Stimulated activated naive CD8-positive, alpha-beta T cell treated with anti-CD3 and anti-CD28 coated beads, Interleukin-15, Interleukin-2, amounts not matched to agents 100 ng/mL and 50 ng/mL, for 24 hours (primary cell): Measurements from ENCODE around the gene ZNF565.
A peak's percentile ranks its signal among the peaks of the same experiment; 100 is the strongest.
"Not testable (repeated sequence)": the region's sequence is repeated elsewhere in the genome, so short reads cannot be mapped to it uniquely, and the experiment has no call there.

ENCODE experiments used
- H3K27ac Mint-ChIP-seq: one replicate; pipeline ENCODE4 v1.8.0; 2021; ENCODE audit warnings: mild to moderate bottlenecking, mixed read lengths
- H3K27me3 Mint-ChIP-seq: one replicate; pipeline ENCODE4 v1.8.0; 2021; ENCODE audit warnings: mixed read lengths
- H3K36me3 Mint-ChIP-seq: one replicate; pipeline ENCODE4 v1.8.0; 2021; ENCODE audit warnings: low read depth, mixed read lengths
- H3K4me1 Mint-ChIP-seq: one replicate; pipeline ENCODE4 v1.8.0; 2021; ENCODE audit warnings: low read depth, mixed read lengths
- H3K4me3 Mint-ChIP-seq: one replicate; pipeline ENCODE4 v1.8.0; 2021; ENCODE audit warnings: mild to moderate bottlenecking, mixed read lengths
- H3K9me3 Mint-ChIP-seq: one replicate; pipeline ENCODE4 v1.8.0; 2021; ENCODE audit warnings: mixed read lengths

The ZNF565 gene

GRCh38 chr19:36183245-36183628 is 31.2 kb downstream of the ZNF565 start:
- H3K9me3 Mint-ChIP-seq = no peaks in the 10 kb centered on the region
- no peaks in the 10 kb centered on the region for H3K4me1 Mint-ChIP-seq
- no peak overlapping the region for H3K27ac Mint-ChIP-seq
- no peaks in the 10 kb centered on the region for H3K27me3 Mint-ChIP-seq
- H3K36me3 Mint-ChIP-seq = peaks cover 16% of the 10 kb centered on the region
- no peak overlapping the region for H3K4me3 Mint-ChIP-seq

GRCh38 chr19:36182612-36183244 is 31.7 kb downstream of the ZNF565 start:
- H3K4me1 Mint-ChIP-seq = no peaks in the 10 kb centered on the region
- H3K36me3 Mint-ChIP-seq = peaks cover 16% of the 10 kb centered on the region
- no peak overlapping the region for H3K4me3 Mint-ChIP-seq
- no peak overlapping the region for H3K27ac Mint-ChIP-seq
- no peaks in the 10 kb centered on the region for H3K9me3 Mint-ChIP-seq
- no peaks in the 10 kb centered on the region for H3K27me3 Mint-ChIP-seq

GRCh38 chr19:36179077-36179476 is 35.4 kb downstream of the ZNF565 start:
- not testable (repeated sequence) for H3K9me3 Mint-ChIP-seq, H3K4me1 Mint-ChIP-seq, H3K27me3 Mint-ChIP-seq, H3K27ac Mint-ChIP-seq, H3K4me3 Mint-ChIP-seq
- H3K36me3 Mint-ChIP-seq = peaks cover 11% of the 10 kb centered on the region

DNA sequence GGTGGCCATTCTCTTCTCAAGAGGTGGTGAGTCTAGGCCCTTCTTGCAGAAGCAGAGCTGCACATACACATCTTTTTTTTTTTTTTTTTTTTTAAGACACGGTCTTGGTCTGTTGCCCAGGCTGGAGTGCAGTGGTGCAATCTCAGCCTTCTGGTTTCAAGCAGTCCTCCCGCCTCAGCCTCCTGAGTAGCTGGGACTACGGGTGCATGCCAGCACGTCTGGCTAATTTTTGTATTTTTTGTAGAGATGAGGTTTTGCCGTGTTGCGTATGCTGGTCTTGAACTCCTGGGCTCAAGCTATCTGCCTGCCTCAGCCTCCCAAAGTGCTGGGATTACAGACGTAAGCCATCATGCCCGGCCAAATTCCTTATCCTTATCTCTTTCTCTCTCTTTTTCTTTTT is 40.6 kb downstream of the ZNF565 start:
- H3K9me3 Mint-ChIP-seq, H3K27ac Mint-ChIP-seq, H3K36me3 Mint-ChIP-seq, H3K4me3 Mint-ChIP-seq, H3K27me3 Mint-ChIP-seq: not testable (repeated sequence)
- H3K4me1 Mint-ChIP-seq = peaks cover 10% of the 10 kb centered on the region

DNA sequence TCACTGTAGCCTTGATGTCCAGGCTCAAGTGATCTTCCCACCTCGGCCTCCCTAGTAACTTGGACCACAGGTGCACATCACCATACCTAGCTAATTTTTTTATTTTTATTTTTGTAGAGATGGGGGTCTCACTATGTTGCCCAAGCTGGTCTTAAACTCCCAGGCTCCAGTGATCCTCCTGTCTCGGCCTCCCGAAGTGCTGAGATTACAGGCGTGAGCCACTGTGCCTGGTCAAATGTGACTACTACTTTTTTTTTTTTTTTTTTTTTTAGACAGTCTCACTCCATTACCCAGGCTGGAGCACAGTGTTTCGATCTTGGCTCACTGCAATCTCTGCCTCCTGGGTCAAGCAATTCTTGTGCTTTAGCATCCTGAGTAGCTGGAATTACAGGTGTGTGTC is 41.6 kb downstream of the ZNF565 start:
- H3K4me1 Mint-ChIP-seq = peaks cover 10% of the 10 kb centered on the region
- no peak overlapping the region for H3K27ac Mint-ChIP-seq
- no peaks in the 10 kb centered on the region for H3K36me3 Mint-ChIP-seq
- H3K4me3 Mint-ChIP-seq = no peak overlapping the region
- H3K9me3 Mint-ChIP-seq = no peaks in the 10 kb centered on the region
- no peaks in the 10 kb centered on the region for H3K27me3 Mint-ChIP-seq

DNA sequence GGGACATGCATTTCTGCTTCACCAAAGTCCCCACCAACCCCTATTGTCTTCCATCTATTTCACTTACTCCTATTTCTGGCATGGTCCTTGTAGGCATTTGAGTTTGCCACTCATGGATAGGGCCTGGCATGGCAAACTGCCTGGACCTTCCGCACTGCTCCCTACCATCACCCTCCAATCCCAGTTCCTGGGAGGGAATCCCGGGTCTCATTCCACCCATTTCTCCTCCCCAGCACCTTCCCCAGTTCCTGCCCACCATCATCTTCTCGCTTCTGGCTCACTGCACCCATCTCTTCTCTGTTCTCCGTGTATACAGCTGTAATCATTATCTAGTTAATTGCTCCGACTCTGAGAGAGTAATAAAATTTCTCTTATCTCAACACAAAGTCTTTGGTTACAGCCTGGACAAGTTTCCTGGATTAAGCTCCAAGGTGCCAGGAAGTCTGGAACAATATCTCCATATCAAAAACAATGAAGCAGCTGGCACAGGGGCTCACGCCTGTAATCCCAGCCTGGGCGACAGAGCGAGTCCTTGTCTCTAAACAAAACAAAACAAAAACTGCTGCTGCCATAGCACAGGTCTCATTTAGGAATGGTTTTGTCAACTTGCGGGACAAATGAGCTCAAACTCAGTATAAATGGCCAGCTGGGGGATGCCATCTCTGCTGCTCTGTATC is 45.2 kb downstream of the ZNF565 start:
- no peaks in the 10 kb centered on the region for H3K27me3 Mint-ChIP-seq
- H3K9me3 Mint-ChIP-seq = no peaks in the 10 kb centered on the region
- H3K36me3 Mint-ChIP-seq = no peaks in the 10 kb centered on the region
- no peak overlapping the region for H3K27ac Mint-ChIP-seq
- H3K4me1 Mint-ChIP-seq = peaks cover 7% of the 10 kb centered on the region
- no peak overlapping the region for H3K4me3 Mint-ChIP-seq

GRCh38 chr19:36163813-36164212 is 50.7 kb downstream of the ZNF565 start:
- Mint-ChIP-seq H3K9me3 (no peaks in the 10 kb centered on the region), H3K36me3 (no peaks in the 10 kb centered on the region), H3K4me1 (no peaks in the 10 kb centered on the region), H3K4me3 (no peak overlapping the region), H3K27me3 (no peaks in the 10 kb centered on the region), H3K27ac (no peak overlapping the region)

- Mint-ChIP-seq H3K4me1 (no peaks in the 10 kb centered on the region), H3K4me3 (no peak overlapping the region), H3K27me3 (no peaks in the 10 kb centered on the region), H3K27ac (no peak overlapping the region), H3K9me3 (no peaks in the 10 kb centered on the region), H3K36me3 (no peaks in the 10 kb centered on the region)
Observed at GRCh38 chr19:36160821-36161596, 53.5 kb downstream of the ZNF565 start.

- no peak overlapping the region for H3K4me3 Mint-ChIP-seq
Observed at GRCh38 chr19:36153126-36153525, 61.3 kb downstream of the ZNF565 start.

DNA sequence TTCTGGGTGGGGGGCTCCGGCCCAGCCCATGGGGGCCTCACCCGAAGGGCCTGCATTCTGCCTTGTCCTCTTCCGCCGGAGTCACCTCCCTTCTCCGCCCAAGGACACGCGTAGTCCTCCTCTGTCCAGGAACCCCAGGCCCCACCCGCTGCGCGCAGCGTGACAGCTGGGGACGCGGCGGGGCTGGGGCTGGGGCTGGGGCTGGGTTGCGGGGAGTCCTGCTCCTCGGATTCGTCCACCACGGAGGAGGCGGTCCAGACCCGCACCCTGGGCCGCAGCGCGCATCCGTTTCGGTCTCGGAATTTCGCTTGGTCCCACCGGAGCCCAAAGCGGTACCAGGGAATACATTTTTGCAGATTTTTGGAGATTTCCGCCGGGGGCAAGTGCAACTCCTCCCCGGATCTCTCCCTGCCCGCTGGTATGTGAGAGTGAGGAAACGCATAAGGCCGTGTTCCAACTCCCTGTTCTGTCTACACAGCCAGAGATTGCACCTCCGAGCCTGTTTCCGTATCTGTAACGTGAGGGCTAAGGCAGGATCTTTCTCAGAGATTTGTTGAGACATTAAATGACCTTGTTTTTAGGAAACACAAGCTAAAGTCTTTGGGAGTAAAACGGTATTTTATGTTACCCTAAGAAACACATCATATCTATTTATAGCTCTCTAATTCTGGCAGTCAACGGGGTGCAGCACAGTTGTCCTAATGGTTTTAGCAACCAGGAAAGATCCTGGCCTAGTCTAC is 61.9 kb downstream of the ZNF565 start, which contains the start of gene COX7A1:
Gene COX7A1 (minus strand): TSS at position 96 of the 740 bp plus-strand sequence. CDS start 40 bp downstream, at position 56.
- no peaks in the 10 kb centered on the region for H3K9me3 Mint-ChIP-seq
- peaks cover 27% of the 10 kb centered on the region for H3K36me3 Mint-ChIP-seq
- H3K27ac Mint-ChIP-seq = no peak within 1 kb of the TSS
- H3K4me3 Mint-ChIP-seq = no peak within 1 kb of the TSS
- no peaks in the 10 kb centered on the region for H3K27me3 Mint-ChIP-seq
- no peaks in the 10 kb centered on the region for H3K4me1 Mint-ChIP-seq

More at GRCh38 chr19:36153126-36153525, 61.3 kb downstream of the ZNF565 start:
- Mint-ChIP-seq H3K9me3 (no peaks in the 10 kb centered on the region), H3K27ac (no peak overlapping the region), H3K4me1 (no peaks in the 10 kb centered on the region), H3K27me3 (no peaks in the 10 kb centered on the region), H3K36me3 (peaks cover 23% of the 10 kb centered on the region)

DNA sequence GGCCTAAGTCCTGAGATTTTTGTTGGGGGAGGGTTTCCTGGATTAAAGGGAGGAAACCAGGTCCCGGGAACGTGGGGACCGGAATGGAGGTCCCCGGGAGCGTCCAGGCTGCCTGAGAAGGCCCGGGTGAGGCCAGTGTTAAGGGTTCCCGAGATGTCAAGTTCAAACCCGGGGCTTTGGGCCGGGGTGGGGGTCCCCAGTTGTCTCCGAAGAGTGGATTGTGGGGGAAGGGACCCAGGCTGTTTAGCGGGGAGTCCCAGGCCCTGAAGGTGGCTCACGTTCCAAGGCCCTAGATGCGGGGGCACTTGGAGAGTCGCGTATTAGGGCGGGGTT is 62.5 kb downstream of the ZNF565 start:
- Mint-ChIP-seq H3K27me3 (no peaks in the 10 kb centered on the region), H3K27ac (no peak overlapping the region), H3K9me3 (no peaks in the 10 kb centered on the region), H3K4me1 (no peaks in the 10 kb centered on the region), H3K36me3 (peaks cover 31% of the 10 kb centered on the region), H3K4me3 (no peak overlapping the region)

DNA sequence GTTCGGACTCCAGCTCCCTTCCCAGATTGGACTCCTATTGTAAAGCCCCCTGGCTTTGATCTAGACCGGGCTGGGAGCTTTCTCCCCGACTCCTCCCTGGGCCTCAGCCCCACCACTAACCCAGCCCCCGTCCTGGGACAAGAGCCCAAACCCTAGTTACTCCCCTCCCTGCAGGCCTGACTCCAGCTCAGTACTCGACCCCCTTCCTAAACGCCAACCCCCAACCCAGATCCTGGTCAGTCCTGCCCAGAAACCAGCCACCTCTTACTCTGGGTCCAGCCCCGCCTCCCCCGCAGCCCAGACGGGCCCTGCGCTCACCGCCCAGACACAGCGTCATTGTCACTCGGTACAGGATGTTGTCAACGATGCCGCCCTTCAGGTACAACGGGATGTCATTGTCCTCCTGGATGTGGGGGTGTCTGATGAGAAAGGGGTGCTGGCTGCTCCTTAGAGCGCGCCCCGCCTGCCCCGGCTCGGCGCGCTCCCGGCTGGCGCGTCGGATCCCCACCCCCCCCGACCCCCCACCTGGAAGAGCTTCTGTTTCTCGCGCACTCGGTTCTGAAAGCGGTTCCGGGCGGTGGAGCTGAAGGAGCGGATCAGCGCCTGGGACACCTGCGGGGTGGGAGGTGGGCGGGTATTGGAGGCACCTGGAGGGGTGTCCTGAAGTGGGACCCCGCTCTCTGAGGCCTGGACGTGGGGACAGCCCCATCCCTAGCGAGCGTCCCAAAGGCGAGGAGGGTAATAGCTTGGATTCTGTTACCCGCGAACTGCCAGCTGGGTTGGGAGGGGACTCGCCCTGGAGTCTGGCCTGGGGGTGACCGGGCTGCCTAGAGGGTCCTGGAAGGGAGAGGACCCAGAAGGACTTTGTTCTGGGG is 63.1 kb downstream of the ZNF565 start:
- H3K9me3 Mint-ChIP-seq = no peaks in the 10 kb centered on the region
- H3K4me3 Mint-ChIP-seq = no peak overlapping the region
- H3K27ac Mint-ChIP-seq = no peak overlapping the region
- H3K36me3 Mint-ChIP-seq = peaks cover 37% of the 10 kb centered on the region
- H3K27me3 Mint-ChIP-seq = no peaks in the 10 kb centered on the region
- no peaks in the 10 kb centered on the region for H3K4me1 Mint-ChIP-seq

GRCh38 chr19:36150586-36150985 is 63.9 kb downstream of the ZNF565 start:
- H3K27ac Mint-ChIP-seq = no peak overlapping the region
- H3K36me3 Mint-ChIP-seq = peaks cover 45% of the 10 kb centered on the region
- H3K4me3 Mint-ChIP-seq = no peak overlapping the region
- no peaks in the 10 kb centered on the region for H3K9me3 Mint-ChIP-seq
- H3K4me1 Mint-ChIP-seq = no peaks in the 10 kb centered on the region
- no peaks in the 10 kb centered on the region for H3K27me3 Mint-ChIP-seq

DNA sequence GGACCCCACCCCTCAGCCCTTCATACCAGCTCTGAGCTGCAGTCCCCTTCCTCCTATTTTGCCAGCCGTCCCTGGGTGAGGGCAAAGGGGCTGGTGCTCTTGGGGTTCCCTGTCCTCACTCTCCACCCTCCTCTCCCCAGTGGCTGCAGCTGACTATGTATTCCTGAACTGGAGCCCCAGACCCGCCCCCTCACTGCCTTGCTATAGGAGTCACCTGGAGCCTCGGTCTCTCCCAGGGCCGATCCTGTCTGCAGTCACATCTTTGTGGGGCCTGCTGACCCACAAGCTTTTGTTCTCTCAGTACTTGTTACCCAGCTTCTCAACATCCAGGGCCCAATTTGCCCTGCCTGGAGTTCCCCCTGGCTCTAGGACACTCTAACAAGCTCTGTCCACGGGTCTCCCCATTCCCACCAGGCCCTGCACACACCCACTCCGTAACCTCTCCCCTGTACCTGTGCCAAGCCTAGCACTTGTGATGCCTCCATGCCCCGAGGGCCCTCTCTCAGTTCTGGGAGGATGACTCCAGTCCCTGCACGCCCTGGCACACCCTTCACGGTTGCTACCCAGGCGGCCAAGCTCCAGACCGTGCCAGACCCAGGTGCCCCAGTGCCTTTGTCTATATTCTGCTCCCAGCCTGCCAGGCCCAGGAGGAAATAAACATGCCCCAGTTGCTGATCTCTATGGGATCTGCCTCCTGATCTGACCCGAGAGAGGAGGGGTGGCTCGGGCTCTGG is 64.6 kb downstream of the ZNF565 start:
- peaks cover 52% of the 10 kb centered on the region for H3K36me3 Mint-ChIP-seq
- H3K27me3 Mint-ChIP-seq = no peaks in the 10 kb centered on the region
- H3K4me3 Mint-ChIP-seq = no peak overlapping the region
- H3K4me1 Mint-ChIP-seq = no peaks in the 10 kb centered on the region
- H3K27ac Mint-ChIP-seq = peak overlapping the region; percentile 12
- no peaks in the 10 kb centered on the region for H3K9me3 Mint-ChIP-seq
